HEK293T (cell line): ENCODE measurements around the gene MVB12B.

Experiments used
- CTCF ChIA-PET: fragments of 350-600 bp; formaldehyde crosslinking; extraction: SDS; loops from one replicate; lab custom pipeline; 2021; ENCODE audit warnings: antibody characterized with exemption, inconsistent platforms; lab: Yijun Ruan, JAX
- POLR2A ChIA-PET: fragments of 350-600 bp; formaldehyde crosslinking; extraction: SDS; loops from one replicate; lab custom pipeline; 2020; ENCODE audit warnings: antibody characterized with exemption, inconsistent platforms; lab: Yijun Ruan, JAX
- DNase-seq: peaks from one replicate; pipeline ENCODE4 v3.0.0; 2012; ENCODE audit warnings: mixed read lengths; ENCODE audit errors: extremely low spot score
- ARNT ChIP-seq: fragments of 450-650 bp; IDR thresholded peaks from 2 replicates; pipeline ENCODE4 v1.6.1; 2017; ENCODE audit warnings: mild to moderate bottlenecking
- BHLHE40 ChIP-seq: fragments of 450-650 bp; IDR thresholded peaks from 2 replicates; pipeline ENCODE4 v1.6.1; 2016; ENCODE audit warnings: mild to moderate bottlenecking, moderate library complexity, borderline replicate concordance
- CTBP1 ChIP-seq: fragments of 450-650 bp; IDR thresholded peaks from 2 replicates; pipeline ENCODE4 v1.6.1; 2016; ENCODE audit warnings: borderline replicate concordance
- ELF4 ChIP-seq: fragments of 450-650 bp; IDR thresholded peaks from 2 replicates; pipeline ENCODE4 v1.6.1; 2017; ENCODE audit warnings: antibody characterized with exemption
- FOXA1 ChIP-seq: fragments of 450-650 bp; IDR thresholded peaks from 2 replicates; pipeline ENCODE4 v1.6.1; 2016; ENCODE audit warnings: mild to moderate bottlenecking
- FOXK2 ChIP-seq: fragments of 450-650 bp; IDR thresholded peaks from 2 replicates; pipeline ENCODE4 v1.6.1; 2016; ENCODE audit warnings: mild to moderate bottlenecking
- FOXM1 ChIP-seq: fragments of 450-650 bp; IDR thresholded peaks from 2 replicates; pipeline ENCODE4 v1.6.1; 2017; ENCODE audit warnings: mild to moderate bottlenecking, borderline replicate concordance
- HDGF ChIP-seq: fragments of 450-650 bp; IDR thresholded peaks from 2 replicates; pipeline ENCODE4 v1.6.1; 2017; ENCODE audit warnings: antibody characterized with exemption, borderline replicate concordance
- L3MBTL2 ChIP-seq: fragments of 450-650 bp; conservative IDR thresholded peaks from 2 replicates; pipeline ENCODE4 v1.6.1; 2016; ENCODE audit warnings: mild to moderate bottlenecking
- LEF1 ChIP-seq: fragments of 450-650 bp; IDR thresholded peaks from 2 replicates; pipeline ENCODE4 v1.6.1; 2017; ENCODE audit warnings: mild to moderate bottlenecking, borderline replicate concordance
- NFRKB ChIP-seq: fragments of 450-650 bp; IDR thresholded peaks from 2 replicates; pipeline ENCODE4 v1.6.1; 2016; ENCODE audit warnings: mild to moderate bottlenecking, moderate library complexity
- SP1 ChIP-seq: fragments of 450-650 bp; IDR thresholded peaks from 2 replicates; pipeline ENCODE4 v1.6.1; 2017
- SUZ12 ChIP-seq: fragments of 450-650 bp; IDR thresholded peaks from 2 replicates; pipeline ENCODE4 v1.6.1; 2016; ENCODE audit warnings: mild to moderate bottlenecking
- TARDBP ChIP-seq: fragments of 450-650 bp; IDR thresholded peaks from 2 replicates; pipeline ENCODE4 v1.6.1; 2016
- ZNF384 ChIP-seq: fragments of 450-650 bp; IDR thresholded peaks from 2 replicates; pipeline ENCODE4 v1.6.1; 2016
- TF ChIP-seq, protein P1 (sequence below): fragments of 450-650 bp; IDR thresholded peaks from 2 replicates; pipeline ENCODE4 v1.6.1; 2016

Gene MVB12B

DNA sequence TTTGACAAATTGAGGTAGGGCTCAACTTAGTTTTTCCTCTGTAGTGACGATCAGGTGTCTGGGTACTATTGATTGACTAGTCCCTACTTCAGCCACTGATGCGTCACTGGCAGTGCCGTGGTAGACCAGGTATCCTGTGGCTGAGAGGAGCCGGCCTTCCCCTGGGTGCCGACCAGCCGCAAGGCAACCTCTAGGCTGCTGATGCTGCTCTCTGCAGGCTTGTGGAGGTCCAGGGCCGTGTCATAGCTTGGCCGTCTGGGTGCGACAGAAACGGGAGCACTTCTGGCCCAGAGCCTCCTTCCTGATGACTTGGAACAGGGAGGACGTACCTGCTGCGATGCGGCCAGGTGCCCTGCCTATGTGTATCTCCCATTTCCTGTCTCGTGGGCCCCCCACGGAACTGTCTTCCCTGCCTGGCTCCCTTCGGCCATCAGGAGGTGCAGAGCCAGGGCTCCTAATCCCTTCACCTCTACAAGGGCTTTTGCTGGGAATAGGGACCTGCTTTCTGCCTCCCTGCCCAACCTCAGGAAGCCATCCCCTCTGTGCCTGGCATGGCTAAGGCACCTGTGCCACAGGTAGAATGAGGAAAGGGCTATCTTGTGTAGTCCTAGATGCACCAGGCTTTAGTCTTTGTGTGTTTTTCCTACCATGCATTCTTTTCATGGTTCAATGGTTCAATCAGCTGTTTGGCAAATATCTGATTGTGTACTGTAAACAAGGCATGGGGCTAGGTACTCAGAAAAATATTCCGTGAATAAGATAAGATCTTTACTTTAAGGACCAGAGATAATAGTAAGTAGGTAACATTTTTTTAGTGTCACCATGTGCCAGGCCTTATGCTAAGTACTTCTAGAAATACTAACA lies 44.6 kb downstream of the MVB12B start:
- DNase-seq = no peak
- ChIA-PET CTCF (no interaction called here), POLR2A (no interaction called here)
- TF ChIP-seq SP1 (no peak), TARDBP (no peak), FOXM1 (no peak), ELF4 (no peak), FOXK2 (no peak), FOXA1 (no peak), ZNF384 (no peak), LEF1 (no peak), ARNT (no peak), CTBP1 (no peak), SUZ12 (no peak), NFRKB (no peak), L3MBTL2 (no peak), HDGF (no peak), BHLHE40 (no peak)
- TF ChIP-seq, protein P1, sequence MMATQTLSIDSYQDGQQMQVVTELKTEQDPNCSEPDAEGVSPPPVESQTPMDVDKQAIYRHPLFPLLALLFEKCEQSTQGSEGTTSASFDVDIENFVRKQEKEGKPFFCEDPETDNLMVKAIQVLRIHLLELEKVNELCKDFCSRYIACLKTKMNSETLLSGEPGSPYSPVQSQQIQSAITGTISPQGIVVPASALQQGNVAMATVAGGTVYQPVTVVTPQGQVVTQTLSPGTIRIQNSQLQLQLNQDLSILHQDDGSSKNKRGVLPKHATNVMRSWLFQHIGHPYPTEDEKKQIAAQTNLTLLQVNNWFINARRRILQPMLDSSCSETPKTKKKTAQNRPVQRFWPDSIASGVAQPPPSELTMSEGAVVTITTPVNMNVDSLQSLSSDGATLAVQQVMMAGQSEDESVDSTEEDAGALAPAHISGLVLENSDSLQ = no peak

DNA sequence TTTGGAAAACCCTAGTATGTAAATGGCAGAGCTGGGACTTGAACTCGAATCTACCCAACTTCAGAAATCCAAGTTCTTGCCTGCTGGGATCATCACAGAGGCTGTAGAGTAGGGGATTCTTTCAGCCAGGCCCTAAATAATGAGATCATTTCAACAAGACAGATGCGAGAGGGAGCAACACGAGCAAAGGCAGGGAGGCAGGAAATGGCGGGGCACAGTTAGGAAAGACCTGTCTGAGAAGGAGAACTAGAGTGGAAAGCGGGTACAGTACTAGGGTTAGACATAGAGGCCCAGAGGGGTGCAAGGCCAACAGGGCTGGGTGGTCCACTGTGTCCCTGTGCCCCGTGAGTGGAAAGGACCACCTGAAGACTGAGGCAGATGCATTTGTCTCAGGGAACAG lies 46.1 kb downstream of the MVB12B start:
- CTCF ChIA-PET = no interaction called here
- POLR2A ChIA-PET = no interaction called here
- TF ChIP-seq LEF1 (no peak), CTBP1 (no peak), SUZ12 (no peak), FOXK2 (no peak), SP1 (no peak), FOXM1 (no peak), TARDBP (no peak), BHLHE40 (no peak), ARNT (no peak), ZNF384 (no peak), ELF4 (no peak), HDGF (no peak), L3MBTL2 (no peak), NFRKB (no peak), FOXA1 (no peak)
- TF ChIP-seq, protein P1 = no peak
- no peak for DNase-seq

DNA sequence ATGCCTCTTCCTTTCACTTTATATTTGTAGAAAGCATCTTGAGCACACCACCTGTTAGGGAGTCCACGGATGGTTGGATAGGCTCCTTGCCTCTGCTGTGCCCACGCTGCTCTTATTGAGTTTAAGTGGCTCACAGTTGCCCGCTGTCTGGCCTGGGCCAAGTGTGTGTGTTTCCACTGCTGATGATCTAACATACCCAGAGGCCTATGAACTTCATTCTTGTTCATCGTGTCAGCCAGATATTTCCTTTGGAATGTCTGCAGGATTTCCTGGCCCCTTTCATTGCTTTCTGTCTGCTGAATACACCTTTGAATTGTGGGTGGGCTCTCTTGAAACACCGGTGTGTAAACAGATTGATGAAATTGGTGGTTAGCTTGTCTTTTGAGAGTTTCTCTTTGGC lies 46.6 kb downstream of the MVB12B start:
- no peak for TF ChIP-seq HDGF
- TF ChIP-seq TARDBP = no peak
- TF ChIP-seq FOXK2 = no peak
- no peak for TF ChIP-seq FOXM1
- TF ChIP-seq L3MBTL2 = no peak
- no peak for TF ChIP-seq LEF1
- ChIA-PET CTCF (no interaction called here), POLR2A (no interaction called here)
- DNase-seq = no peak

DNA sequence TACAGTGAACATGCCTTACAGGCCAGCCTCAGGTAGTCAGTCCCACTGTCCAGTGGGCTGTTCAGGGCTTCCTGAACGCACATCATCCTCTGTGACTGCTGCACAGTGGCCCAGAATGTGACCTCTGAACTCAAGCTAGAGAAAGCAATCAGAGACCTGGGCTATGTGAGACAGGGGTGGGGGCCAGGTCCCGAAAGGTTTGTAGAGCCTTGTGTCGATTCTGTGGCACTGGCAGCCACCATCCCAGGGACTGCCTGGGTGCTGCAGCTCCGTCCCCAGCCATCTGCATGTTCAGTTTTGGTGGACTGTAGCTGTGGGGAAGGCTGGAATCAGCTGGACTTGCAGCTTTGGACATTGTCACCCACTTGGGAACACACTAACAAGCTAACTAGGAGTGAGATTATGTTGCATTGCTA lies 47.7 kb downstream of the MVB12B start:
- no peak for TF ChIP-seq SUZ12
- no peak for TF ChIP-seq BHLHE40
- TF ChIP-seq L3MBTL2 = no peak
- POLR2A ChIA-PET = no interaction called here
- CTCF ChIA-PET = no interaction called here
- DNase-seq = no peak

DNA sequence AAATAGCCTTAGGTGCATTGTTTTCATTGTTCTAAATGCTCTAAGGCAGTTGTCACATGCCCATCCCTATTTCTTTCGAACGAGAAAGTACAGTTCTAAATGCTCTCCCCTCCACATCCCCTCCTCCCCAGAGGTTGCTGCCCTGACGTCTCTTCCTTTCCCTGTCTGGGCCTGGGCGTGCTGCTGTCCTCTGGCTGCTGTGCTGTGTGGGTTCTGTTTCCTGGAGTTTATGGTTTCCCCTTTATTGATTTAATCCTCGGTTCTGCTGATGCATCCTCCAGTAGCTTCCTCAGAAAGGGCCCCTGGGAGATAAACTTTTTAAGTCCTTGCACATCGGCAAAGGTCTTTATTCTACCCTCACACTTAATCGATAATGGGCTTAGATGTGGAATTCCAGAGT lies 48.8 kb downstream of the MVB12B start:
- POLR2A ChIA-PET = no interaction called here
- no peak for DNase-seq
- no peak for TF ChIP-seq FOXA1
- TF ChIP-seq BHLHE40 = no peak
- no peak for TF ChIP-seq FOXK2
- CTCF ChIA-PET = interaction anchor here (0.9 kb wide), 1 partner anchor 23 kb away, joined by 4 read pairs; no protein-coding TSS in a partner anchor

DNA sequence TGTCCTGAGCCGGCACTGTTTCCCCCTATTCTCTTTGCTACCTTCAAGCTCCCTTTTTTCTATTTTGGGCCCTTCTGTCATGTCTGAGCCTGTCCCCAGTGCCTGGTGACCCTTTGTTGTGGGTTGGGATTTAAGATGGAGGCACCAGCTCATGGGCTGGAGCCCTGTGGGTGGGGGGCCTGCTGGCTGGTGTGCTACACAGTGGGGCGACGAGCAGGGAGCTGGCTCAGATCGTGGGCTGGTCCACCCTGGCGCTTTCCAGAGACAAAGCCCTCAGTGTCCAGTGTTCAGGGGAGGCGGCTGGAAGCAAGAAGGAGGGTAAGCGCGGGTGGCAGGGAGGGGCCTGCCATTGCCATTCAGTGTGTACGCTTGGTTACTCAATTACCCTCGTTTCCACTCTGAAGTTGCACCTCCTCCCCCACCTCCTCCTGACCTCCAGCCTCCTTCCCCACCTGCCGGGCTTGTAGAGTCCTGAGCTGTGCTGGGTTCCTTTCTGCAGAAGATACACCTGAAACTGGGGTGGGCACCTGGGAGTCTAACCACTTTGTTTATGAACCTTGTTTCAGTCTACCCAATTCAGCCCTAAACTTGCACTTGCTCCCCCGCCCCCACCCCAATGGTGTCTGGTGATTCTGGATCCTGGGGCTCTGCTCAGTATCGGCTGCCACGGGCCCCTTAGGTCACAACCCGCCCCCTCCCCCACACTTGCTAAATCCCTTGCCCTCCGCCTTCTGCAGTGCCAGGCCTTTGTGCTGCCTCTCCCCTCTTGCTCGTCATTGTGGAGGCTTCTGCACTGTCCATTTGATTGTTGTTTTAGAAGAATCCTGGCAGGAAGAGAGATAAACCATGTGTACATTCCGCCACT lies 49.9 kb downstream of the MVB12B start:
- TF ChIP-seq ZNF384 = no peak
- no peak for TF ChIP-seq FOXA1
- no peak for TF ChIP-seq TARDBP
- ChIA-PET POLR2A (interaction anchor here (1.2 kb wide), 1 partner anchor 10 kb away, joined by 3 read pairs; no protein-coding TSS in a partner anchor), CTCF (interaction anchor here (0.9 kb wide), 1 partner anchor 22 kb away, joined by 4 read pairs; no protein-coding TSS in a partner anchor)
- no peak for DNase-seq

DNA sequence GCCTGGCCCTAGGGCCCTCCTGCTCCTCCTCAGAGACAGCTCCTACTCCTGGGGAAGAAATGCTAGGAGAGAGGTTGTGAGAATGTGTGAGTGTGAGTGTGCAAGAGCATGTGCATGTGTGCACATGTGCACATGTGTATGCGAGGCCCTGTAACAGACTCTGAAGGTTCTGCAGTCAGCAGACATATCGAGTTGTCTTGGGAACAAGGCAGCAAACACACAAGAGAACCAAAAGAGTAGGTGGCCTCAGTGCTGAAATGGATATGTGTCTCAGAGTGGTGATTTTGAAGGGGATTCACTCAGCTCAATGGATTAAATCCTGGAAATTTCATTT lies 50.5 kb downstream of the MVB12B start:
- ChIA-PET POLR2A (no interaction called here), CTCF (no interaction called here)
- no peak for DNase-seq
- no peak for TF ChIP-seq SP1
- TF ChIP-seq FOXM1 = no peak
- no peak for TF ChIP-seq LEF1
- TF ChIP-seq HDGF = no peak
- no peak for TF ChIP-seq ELF4
- TF ChIP-seq CTBP1 = no peak
- no peak for TF ChIP-seq FOXA1
- no peak for TF ChIP-seq BHLHE40
- TF ChIP-seq SUZ12 = no peak
